Activated T-cell treated with anti-CD3 and anti-CD28 coated beads, Interleukin-2, amount 50 U/mL, for 24 hours (primary cell): ENCODE results near the gene LARP7.
"Not testable (repeated sequence)": the region's sequence is repeated elsewhere in the genome, so short reads cannot be mapped to it uniquely, and the experiment has no call there.

Experiments used
- DNase-seq: peaks from one replicate; pipeline ENCODE4 v3.0.0-alpha.2; 2020
- H3K27ac Mint-ChIP-seq: 2 replicates; pipeline ENCODE4 v1.8.0; 2020; ENCODE audit warnings: mild to moderate bottlenecking, mixed read lengths
- H3K27me3 Mint-ChIP-seq: 2 replicates; pipeline ENCODE4 v1.8.0; 2020; ENCODE audit warnings: mixed read lengths
- H3K36me3 Mint-ChIP-seq: 2 replicates; pipeline ENCODE4 v1.8.0; 2020; ENCODE audit warnings: low read depth, mixed read lengths
- H3K4me1 Mint-ChIP-seq: 2 replicates; pipeline ENCODE4 v1.8.0; 2020; ENCODE audit warnings: low read depth, mixed read lengths
- H3K4me3 Mint-ChIP-seq: 2 replicates; pipeline ENCODE4 v1.8.0; 2020; ENCODE audit warnings: mild to moderate bottlenecking, moderate library complexity, mixed read lengths
- H3K9me3 Mint-ChIP-seq: 2 replicates; pipeline ENCODE4 v1.8.0; 2020; ENCODE audit warnings: mixed read lengths

Gene LARP7

DNA sequence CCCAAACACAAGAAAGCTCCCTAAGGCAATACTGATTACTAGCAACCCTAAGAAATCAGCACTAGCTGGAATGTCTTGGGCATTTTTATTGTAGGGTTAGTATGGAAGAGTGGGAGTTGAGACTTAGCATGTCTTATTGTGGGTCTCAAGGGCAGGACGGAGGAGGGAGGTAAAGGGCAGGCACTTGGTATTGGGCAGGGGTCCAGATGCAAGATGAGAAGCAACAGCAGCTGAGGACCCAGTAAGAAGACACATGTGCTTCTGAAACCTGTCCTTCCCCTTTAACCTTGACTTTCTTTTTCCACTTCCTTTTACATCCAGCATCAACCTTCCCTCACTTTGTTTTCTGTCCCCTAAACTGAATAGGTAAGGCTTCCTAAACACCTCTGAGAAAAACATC, 37.4 kb downstream of the LARP7 start:
- H3K4me1 Mint-ChIP-seq, result no peaks in the 10 kb centered on the region
- no peaks in the 10 kb centered on the region for H3K9me3 Mint-ChIP-seq
- no peaks in the 10 kb centered on the region for H3K27me3 Mint-ChIP-seq

DNA sequence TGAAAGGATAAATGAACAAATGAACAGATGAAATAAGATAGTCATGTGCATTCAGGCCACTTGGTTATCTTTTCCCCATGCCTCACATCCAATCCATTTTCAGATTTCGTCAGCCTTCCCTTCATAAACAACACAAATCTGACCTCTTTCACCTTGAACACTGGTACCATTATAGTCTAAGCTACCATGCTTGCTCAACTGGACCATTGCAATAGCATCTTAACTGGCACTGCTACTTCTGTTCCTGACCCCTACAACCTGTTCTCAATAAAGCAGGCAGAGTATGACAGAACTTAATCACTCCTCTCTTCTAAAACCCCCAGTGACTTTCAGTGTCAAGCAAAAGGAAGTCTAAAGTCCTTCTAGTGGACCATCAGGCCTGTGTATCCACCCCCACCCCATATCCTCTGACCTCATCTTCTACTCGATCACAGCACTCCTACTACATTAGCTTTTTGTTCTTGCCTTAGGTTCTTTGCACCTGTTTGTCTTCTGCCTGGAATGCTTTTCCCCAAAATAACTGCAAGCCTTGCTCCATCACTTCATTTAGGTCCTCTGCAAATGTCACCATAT, 40.7 kb downstream of the LARP7 start:
- no peaks in the 10 kb centered on the region for H3K4me1 Mint-ChIP-seq
- no peak for DNase-seq
- H3K36me3 Mint-ChIP-seq, result no peaks in the 10 kb centered on the region
- no peaks in the 10 kb centered on the region for H3K9me3 Mint-ChIP-seq
- no peak overlapping the region for H3K27ac Mint-ChIP-seq
- H3K27me3 Mint-ChIP-seq, result no peaks in the 10 kb centered on the region
- no peak overlapping the region for H3K4me3 Mint-ChIP-seq

More for the DNA sequence above, 37.4 kb downstream of the LARP7 start:
- no peak for DNase-seq
- Mint-ChIP-seq H3K27ac (no peak overlapping the region), H3K4me3 (no peak overlapping the region), H3K36me3 (no peaks in the 10 kb centered on the region)

DNA sequence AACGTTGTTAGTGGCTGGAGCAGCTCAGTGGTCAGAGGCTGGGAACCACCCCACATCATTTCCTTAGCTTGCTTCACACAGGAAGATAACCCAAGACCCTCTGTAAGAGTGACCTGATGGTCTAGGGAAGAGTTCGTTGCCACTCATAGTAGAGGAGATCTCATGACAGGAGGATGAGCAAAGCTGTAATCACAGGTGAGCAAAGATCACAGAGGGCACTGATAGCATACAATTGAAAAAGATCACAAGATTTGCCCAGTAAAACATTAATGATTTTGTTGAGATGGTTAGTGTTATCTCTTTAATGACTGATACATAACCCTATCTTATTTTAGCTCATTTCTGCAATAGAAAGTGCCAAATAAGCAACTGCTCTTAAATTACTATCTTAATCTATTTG, 44.1 kb downstream of the LARP7 start:
- H3K27ac Mint-ChIP-seq, result no peak overlapping the region
- no peak for DNase-seq
- H3K4me3 Mint-ChIP-seq, result no peak overlapping the region
- H3K27me3 Mint-ChIP-seq, result peaks cover 11% of the 10 kb centered on the region
- no peaks in the 10 kb centered on the region for H3K4me1 Mint-ChIP-seq
- H3K36me3 Mint-ChIP-seq, result no peaks in the 10 kb centered on the region
- H3K9me3 Mint-ChIP-seq, result no peaks in the 10 kb centered on the region

DNA sequence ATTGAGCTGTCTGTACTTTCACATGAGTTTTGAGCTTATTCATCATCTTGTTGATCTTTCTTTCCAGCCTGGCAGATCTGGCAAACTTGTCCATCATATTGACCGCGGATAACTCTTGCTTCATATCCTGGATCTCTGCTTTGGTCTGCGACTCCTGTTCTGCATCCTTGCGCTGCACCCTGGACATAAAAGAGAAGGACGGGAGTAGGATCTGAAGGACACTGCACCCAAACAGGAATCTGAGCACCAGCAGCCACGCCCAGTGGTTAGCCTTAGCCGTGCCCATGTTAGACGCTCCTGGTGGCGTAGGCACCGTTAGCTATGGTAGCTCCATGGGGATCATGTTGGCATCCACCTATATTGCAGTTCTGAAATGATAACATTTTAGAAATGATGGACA, 56.6 kb downstream of the LARP7 start:
- Mint-ChIP-seq H3K36me3 (no peaks in the 10 kb centered on the region), H3K27ac (no peak overlapping the region), H3K9me3 (no peaks in the 10 kb centered on the region), H3K27me3 (peaks cover 19% of the 10 kb centered on the region), H3K4me1 (no peaks in the 10 kb centered on the region), H3K4me3 (no peak overlapping the region)
- DNase-seq, result no peak

DNA sequence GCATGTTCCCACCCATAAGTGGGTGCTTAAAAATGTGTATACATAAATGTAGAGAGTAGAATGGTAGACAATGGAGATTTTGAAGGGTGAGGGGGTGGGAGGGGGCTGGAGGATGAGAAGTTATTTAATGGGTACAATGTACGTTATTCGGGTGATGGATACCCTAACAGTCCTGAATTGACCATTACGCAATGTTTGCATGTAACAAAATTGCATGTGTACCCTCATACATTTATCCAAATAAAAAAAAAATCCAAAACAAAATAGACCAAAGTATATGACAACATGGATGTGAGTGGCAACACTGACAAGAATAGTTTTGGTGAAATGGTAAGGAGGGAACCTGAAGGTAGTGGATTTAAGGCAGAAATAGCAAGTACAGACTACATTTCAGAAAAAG, 63.7 kb downstream of the LARP7 start:
- Mint-ChIP-seq H3K9me3 (no peaks in the 10 kb centered on the region), H3K4me1 (peaks cover 10% of the 10 kb centered on the region), H3K36me3 (no peaks in the 10 kb centered on the region), H3K27ac (no peak overlapping the region), H3K4me3 (no peak overlapping the region), H3K27me3 (peaks cover 50% of the 10 kb centered on the region)
- DNase-seq, result no peak

DNA sequence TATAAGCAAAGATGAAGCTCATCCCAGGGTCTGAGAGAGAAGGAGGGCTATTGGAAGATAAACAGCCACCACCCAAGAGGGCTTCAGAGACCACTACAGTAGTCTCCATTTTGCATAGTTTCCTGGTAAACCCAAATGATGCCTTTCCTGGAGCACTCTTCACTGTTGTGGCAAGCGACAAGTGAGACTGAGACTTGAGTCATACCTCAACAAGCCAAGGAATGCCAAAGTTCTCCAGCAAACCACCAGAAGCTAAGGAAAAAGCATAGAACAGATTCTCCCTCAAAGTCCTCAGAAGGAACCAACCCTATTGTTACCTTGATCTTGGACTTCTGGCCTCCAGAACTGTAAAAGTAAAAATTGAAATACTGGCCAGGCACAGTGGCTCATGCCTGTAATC, 65.9 kb downstream of the LARP7 start:
- DNase-seq, result no peak
- Mint-ChIP-seq H3K4me3 (no peak overlapping the region), H3K4me1 (peaks cover 19% of the 10 kb centered on the region), H3K27me3 (peaks cover 65% of the 10 kb centered on the region), H3K9me3 (no peaks in the 10 kb centered on the region), H3K27ac (no peak overlapping the region), H3K36me3 (no peaks in the 10 kb centered on the region)

DNA sequence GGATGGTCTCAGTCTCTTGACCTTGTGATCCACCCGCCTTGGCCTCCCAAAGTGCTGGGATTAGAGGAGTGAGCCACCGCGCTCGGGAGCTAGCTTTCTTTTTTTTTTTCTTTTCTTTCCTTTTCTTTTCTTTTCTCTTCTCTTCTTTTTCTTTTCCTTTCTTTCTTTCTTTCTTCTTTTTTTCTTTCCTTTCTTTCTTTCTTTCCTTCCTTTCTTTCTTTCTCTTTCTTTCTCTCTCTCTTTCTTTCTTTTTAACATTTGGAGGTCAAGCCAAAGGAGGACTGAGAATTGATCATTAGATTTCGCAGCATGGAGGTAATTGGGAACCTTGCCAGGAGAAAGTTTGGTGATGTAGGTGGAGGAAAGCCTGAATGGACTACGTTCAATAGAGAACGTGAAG, 67.4 kb downstream of the LARP7 start:
- Mint-ChIP-seq H3K27me3 (peaks cover 61% of the 10 kb centered on the region), H3K4me1 (peaks cover 19% of the 10 kb centered on the region), H3K4me3 (peak overlapping the region; percentile 77), H3K36me3 (no peaks in the 10 kb centered on the region), H3K9me3 (no peaks in the 10 kb centered on the region), H3K27ac (no peak overlapping the region)
- DNase-seq, result no peak

DNA sequence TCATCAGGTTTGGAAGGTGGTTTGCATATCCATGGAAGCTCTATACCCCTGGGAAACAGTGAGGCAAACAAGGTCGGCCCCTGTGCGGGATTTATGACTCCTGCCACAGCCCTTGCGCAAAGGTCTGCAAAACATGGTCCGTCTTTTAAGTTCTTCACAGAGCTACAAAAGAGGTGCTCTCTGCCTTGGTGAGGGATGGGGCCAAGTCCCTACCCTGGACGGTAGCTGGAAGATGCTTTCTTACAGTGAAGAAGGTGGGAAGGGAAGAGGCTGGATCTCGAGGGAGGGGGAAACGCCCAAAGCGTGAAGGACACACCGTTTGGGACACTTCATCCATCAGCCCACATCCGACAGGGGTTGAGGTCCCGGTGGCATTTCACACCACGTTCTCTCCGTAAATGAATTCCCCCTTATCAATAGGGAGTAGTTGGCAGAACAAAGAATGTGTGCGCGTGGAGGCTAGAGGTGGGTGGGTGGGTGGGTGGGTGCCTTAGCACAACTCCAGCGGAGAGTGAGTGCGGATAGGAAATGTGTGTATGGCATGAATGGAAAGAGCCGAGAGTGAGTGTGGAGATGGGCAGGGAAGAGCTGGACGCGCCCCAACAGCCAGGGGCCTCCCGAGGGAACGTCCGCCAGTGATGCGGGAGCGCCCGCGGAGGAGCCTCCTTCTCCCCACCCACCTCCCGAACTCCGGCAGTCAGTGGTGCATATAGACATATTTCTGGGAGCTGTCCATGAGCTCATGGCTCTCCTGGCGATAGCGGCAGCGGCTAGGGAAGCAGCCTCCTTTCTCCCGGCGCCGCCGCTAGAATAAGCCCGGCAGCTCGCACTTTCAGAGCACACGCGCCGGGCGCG, 68.3 kb downstream of the LARP7 start:
- Mint-ChIP-seq H3K4me1 (peaks cover 19% of the 10 kb centered on the region), H3K36me3 (no peaks in the 10 kb centered on the region), H3K4me3 (peak overlapping the region; percentile 77), H3K27ac (peak overlapping the region; percentile 70), H3K27me3 (peaks cover 63% of the 10 kb centered on the region), H3K9me3 (no peaks in the 10 kb centered on the region)
- DNase-seq, result peak; percentile 37

DNA sequence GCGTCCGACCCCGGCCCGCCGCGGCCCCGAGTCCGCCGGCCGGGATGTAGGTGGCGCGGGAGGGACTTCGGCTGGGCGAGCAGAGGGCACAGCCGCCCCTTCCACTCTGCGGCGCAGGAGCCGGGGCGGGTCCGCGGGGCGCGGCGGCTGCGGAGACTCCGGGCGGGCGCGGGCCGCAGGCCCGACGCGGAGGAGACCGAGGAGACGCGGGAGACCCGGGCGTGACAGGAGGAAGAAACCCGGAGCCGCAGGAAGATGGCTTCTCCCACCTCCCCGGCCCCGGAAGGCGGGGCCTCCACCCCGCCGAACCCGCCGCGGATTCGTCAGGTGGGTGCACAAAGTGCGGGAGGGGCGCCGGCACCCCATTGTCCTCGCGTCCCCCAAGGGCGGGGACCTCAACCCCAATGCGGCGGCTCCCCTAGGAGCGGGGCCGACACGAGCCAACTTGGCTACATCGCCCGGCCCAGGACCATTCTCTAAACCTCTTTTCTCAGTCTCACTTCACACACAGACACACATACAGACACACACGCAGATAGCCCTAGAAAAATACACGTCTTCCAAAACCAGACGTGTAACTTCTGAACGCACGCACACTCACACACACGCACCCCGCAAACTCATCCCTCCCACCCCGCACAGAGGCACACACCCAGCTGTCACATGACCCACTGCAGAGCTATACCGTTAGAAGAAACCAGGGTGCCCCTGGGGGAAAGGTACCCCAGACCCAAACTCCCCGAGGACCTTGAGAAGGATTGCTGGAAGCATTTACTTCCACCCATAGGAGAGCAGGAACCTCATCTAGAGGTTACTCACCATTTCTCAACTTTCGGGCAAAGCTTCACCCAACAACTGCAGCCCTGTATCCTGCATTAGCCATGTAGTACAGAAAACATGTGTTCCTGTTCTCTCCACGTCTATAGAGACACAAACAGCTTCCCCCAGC, 69.2 kb downstream of the LARP7 start:
- H3K9me3 Mint-ChIP-seq, H3K36me3 Mint-ChIP-seq: not testable (repeated sequence)
- DNase-seq, result peak; percentile 36
- Mint-ChIP-seq H3K4me1 (peaks cover 19% of the 10 kb centered on the region), H3K27me3 (peaks cover 58% of the 10 kb centered on the region), H3K27ac (peak overlapping the region; percentile 42), H3K4me3 (peak overlapping the region; percentile 79)

DNA sequence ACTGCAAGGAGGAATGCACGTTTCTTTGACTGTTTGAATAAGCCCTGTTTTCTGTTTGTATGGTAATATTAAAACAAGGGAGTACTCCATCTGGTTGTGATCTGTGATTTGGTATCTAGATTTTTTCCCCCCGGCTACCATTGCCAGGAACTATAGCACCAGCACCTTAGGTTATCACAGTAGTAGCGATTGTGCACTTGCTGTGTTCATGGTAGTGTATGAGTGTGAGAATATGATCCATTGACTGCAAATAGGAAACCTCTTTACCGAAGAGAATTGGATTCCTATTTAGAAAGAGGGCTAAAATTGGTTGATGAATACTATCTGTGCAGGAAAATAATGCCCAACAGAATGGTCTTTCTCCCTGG, 69.9 kb downstream of the LARP7 start:
- H3K36me3 Mint-ChIP-seq, result no peaks in the 10 kb centered on the region
- peak overlapping the region; percentile 79 for H3K4me3 Mint-ChIP-seq
- DNase-seq, result no peak
- peaks cover 57% of the 10 kb centered on the region for H3K27me3 Mint-ChIP-seq
- no peak overlapping the region for H3K27ac Mint-ChIP-seq
- H3K9me3 Mint-ChIP-seq, result no peaks in the 10 kb centered on the region
- H3K4me1 Mint-ChIP-seq, result peaks cover 19% of the 10 kb centered on the region
